GM12872 (cell line): Measurements from ENCODE around the gene YPEL2.

Source experiments
- TF ChIP-seq, protein P1 (sequence below): IDR thresholded peaks from 3 replicates; pipeline ENCODE4 v1.5.1; 2011; ENCODE audit warnings: low read depth, mild to moderate bottlenecking, low read length, moderate library complexity; ENCODE audit not compliant: insufficient read depth

YPEL2 gene

GRCh38 chr17:59370593-59371299 is 39.3 kb downstream of the YPEL2 start:
- TF ChIP-seq, protein P1, sequence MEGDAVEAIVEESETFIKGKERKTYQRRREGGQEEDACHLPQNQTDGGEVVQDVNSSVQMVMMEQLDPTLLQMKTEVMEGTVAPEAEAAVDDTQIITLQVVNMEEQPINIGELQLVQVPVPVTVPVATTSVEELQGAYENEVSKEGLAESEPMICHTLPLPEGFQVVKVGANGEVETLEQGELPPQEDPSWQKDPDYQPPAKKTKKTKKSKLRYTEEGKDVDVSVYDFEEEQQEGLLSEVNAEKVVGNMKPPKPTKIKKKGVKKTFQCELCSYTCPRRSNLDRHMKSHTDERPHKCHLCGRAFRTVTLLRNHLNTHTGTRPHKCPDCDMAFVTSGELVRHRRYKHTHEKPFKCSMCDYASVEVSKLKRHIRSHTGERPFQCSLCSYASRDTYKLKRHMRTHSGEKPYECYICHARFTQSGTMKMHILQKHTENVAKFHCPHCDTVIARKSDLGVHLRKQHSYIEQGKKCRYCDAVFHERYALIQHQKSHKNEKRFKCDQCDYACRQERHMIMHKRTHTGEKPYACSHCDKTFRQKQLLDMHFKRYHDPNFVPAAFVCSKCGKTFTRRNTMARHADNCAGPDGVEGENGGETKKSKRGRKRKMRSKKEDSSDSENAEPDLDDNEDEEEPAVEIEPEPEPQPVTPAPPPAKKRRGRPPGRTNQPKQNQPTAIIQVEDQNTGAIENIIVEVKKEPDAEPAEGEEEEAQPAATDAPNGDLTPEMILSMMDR: no peak

DNA sequence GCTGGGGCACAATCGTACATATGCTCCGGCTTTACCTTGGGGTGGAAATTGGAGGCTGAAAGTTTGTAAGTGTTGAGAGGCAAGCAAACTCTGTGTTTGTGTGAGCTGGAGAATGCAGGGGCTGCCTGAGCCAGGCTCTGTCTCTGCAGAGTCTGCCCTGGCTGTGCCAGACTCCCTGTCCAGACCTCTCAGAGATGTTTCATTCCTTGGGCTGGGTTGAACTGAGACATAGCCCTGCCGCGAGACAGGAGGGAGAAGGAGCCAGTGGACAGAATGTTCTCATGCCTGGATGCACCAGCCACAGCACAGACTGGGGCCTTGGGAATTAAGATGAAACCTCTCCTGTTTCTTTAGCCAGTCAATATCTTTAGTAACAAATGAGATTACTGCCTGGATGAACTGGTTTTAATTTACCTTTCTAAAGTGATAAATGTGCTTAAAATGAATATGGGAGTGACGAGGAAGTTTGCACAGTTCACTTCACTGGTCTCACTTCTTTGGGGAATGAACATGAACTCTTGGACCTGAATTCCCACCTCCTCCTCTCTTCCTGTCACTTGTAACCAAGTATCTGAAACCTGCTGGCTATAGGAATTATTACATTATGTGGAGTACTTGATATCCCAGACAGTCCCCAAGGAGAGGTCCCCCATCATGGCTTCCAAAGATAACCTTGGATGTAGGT is 40.1 kb downstream of the YPEL2 start:
- TF ChIP-seq, protein P1: no peak

DNA sequence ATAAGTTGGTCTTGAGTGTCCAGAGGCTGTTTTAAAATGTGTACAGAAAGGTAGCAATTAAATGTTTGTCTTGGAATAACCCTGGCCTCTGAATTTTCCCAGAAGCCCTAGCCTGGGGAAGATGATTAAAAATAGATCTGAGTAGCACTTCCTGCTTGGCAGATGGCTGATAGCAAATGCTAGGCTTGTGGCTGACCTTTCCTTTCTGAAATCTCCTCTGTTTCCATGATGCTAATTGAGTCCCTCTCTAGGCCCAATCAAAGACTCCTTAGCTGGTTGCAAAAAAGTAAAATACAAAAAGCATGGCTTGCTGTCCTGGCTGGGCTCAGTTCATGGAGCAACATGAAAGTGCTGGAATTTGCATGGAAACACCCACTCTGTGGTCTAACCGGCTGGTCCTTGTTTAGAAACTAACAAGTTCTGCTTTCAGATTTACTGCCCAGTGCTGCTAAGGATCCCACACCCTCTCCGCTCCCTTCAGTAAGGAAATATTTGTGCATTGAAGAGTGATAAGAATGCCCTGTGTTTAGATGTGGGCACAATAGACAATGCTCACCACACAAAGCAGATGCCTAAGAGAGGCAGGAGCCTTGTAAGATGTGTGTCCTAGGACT is 40.8 kb downstream of the YPEL2 start:
- TF ChIP-seq, protein P1: no peak

DNA sequence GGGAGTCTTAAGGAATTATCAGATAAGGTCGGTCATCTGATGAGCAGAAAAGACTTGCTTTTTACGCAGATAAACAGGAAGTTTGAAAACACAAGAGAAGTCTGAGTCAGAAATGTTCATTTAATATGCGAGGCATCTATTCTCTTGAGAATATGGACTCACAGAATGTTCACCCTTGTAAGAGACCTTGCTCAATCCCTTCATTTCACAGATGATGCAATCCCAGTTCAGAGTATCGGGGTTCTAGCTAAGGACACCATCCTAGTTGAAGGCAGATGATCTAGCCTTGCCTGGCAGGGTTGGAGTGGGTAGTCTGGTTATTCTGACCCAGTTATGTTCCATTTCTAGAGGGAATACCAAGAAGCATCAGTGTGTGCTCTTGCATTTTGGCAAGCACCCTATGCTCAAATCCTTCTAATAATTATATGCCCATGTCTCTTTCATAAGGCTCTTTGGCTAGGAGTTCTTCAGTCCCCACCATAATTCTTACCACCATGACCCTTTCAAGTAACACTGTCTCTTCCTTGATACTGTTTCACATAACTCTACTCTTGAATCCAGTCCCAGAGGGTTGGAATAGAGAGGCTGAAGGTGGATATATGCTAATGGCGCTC is 42.5 kb downstream of the YPEL2 start:
- TF ChIP-seq, protein P1: no peak

DNA sequence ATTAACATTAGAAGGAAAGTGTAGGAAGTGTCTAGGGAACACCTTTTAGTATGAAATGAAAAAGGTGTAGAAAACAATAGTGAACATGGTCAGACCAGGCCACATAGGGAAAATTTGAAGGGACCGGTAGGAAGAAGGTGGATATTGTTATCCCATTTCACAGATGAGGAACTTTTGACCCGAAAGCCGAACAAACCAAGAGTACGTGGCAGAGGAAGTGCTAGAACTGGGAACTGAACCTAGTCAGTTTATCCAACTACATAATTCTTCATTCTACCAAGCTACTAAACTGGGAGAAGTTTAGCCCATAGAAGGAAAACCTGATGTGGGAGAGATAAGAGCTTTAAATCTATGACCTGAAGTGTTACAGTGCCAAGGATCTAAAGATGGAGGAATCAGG is 43.2 kb downstream of the YPEL2 start:
- TF ChIP-seq, protein P1: no peak

- TF ChIP-seq, protein P1: no peak
These were observed 44.4 kb downstream of the YPEL2 start for GRCh38 chr17:59375857-59376256.

GRCh38 chr17:59376506-59376905 is 45.1 kb downstream of the YPEL2 start:
- TF ChIP-seq, protein P1: no peak
